ENCODE data around the gene MTR. TPM values are rescaled to one million over a fixed set of nuclear protein-coding genes. Genes with fewer than 3 reads are reported as not detected.

Gene MTR
- total RNA-seq, 1 experiment from 2014 or later = 26.3 TPM

- POLR2A ChIA-PET = interaction anchor here (1.3 kb wide), 1 partner anchor 15 kb away, joined by 3 read pairs; the partner anchor contains the start of gene MTR
Measured at GRCh38 chr1:236810018-236810417, 14.9 kb downstream of the MTR start.

GRCh38 chr1:236812334-236813030 is 17.4 kb downstream of the MTR start:
- intact Hi-C loops (cut with micrococcal nuclease; ENCODE audit: unreplicated experiment) = no loop called here
- no peak overlapping the region for H3K27ac Mint-ChIP-seq (ENCODE audit: unreplicated experiment)
- no peaks in the 10 kb centered on the region for H3K27me3 Mint-ChIP-seq (ENCODE audit: insufficient read depth, unreplicated experiment)
- DNase-seq = no peak
- Histone ChIP-seq H3K4me1 (no peaks in the 10 kb centered on the region), H3K36me3 (ENCODE audit: control insufficient read depth, insufficient read depth, low read length) (no peaks in the 10 kb centered on the region; the same call in 1 of the 2 replicates), H3K27me3 (replicated peaks; ENCODE audit: control insufficient read depth, insufficient read depth, low read length) (no peaks in the 10 kb centered on the region), H3K9me3 (no peaks in the 10 kb centered on the region), H3K4me3 (ENCODE audit: low read depth, low read length) (no peak overlapping the region)
- no peaks in the 10 kb centered on the region for H3K9me3 Mint-ChIP-seq (ENCODE audit: unreplicated experiment)
- no peak overlapping the region for H3K4me3 Mint-ChIP-seq (ENCODE audit: unreplicated experiment)
- peaks cover 10% of the 10 kb centered on the region for H3K36me3 Mint-ChIP-seq (ENCODE audit: insufficient read depth, unreplicated experiment)
- H3K4me1 Mint-ChIP-seq (ENCODE audit: low read depth, unreplicated experiment) = no peaks in the 10 kb centered on the region
- ChIA-PET CTCF (no interaction called here), POLR2A (no interaction called here)
- no TSS peak for BruUV-seq (replicated peaks)
- TF ChIP-seq, protein P1, sequence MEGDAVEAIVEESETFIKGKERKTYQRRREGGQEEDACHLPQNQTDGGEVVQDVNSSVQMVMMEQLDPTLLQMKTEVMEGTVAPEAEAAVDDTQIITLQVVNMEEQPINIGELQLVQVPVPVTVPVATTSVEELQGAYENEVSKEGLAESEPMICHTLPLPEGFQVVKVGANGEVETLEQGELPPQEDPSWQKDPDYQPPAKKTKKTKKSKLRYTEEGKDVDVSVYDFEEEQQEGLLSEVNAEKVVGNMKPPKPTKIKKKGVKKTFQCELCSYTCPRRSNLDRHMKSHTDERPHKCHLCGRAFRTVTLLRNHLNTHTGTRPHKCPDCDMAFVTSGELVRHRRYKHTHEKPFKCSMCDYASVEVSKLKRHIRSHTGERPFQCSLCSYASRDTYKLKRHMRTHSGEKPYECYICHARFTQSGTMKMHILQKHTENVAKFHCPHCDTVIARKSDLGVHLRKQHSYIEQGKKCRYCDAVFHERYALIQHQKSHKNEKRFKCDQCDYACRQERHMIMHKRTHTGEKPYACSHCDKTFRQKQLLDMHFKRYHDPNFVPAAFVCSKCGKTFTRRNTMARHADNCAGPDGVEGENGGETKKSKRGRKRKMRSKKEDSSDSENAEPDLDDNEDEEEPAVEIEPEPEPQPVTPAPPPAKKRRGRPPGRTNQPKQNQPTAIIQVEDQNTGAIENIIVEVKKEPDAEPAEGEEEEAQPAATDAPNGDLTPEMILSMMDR (IDR thresholded peaks at IDR 0.05; ENCODE audit: insufficient read depth in 1 of 2, low read depth in 1 of 2, low read length in 1 of 2, severe bottlenecking in 1 of 2, unreplicated experiment in 1 of 2) = no peak

More at GRCh38 chr1:236810018-236810417, 14.9 kb downstream of the MTR start:
- Mint-ChIP-seq H3K27ac (ENCODE audit: unreplicated experiment) (no peak overlapping the region), H3K36me3 (ENCODE audit: insufficient read depth, unreplicated experiment) (peaks cover 10% of the 10 kb centered on the region), H3K4me1 (ENCODE audit: low read depth, unreplicated experiment) (no peaks in the 10 kb centered on the region), H3K27me3 (ENCODE audit: insufficient read depth, unreplicated experiment) (no peaks in the 10 kb centered on the region), H3K9me3 (ENCODE audit: unreplicated experiment) (no peaks in the 10 kb centered on the region), H3K4me3 (ENCODE audit: unreplicated experiment) (no peak overlapping the region)
- BruUV-seq (replicated peaks) = no TSS peak
- Histone ChIP-seq H3K9me3 (no peaks in the 10 kb centered on the region), H3K27me3 (replicated peaks; ENCODE audit: control insufficient read depth, insufficient read depth, low read length) (no peaks in the 10 kb centered on the region), H3K4me1 (no peaks in the 10 kb centered on the region), H3K4me3 (ENCODE audit: low read depth, low read length) (no peak overlapping the region), H3K36me3 (ENCODE audit: control insufficient read depth, insufficient read depth, low read length) (no peaks in the 10 kb centered on the region; the same call in 1 of the 2 replicates)
- intact Hi-C loops (cut with micrococcal nuclease; ENCODE audit: unreplicated experiment) = no loop called here
- TF ChIP-seq, protein P1 (IDR thresholded peaks at IDR 0.05; ENCODE audit: insufficient read depth in 1 of 2, low read depth in 1 of 2, low read length in 1 of 2, severe bottlenecking in 1 of 2, unreplicated experiment in 1 of 2) = no peak
- DNase-seq = no peak
- CTCF ChIA-PET = no interaction called here

- Mint-ChIP-seq H3K4me3 (ENCODE audit: unreplicated experiment) (no peak overlapping the region), H3K27me3 (ENCODE audit: insufficient read depth, unreplicated experiment) (no peaks in the 10 kb centered on the region), H3K4me1 (ENCODE audit: low read depth, unreplicated experiment) (no peaks in the 10 kb centered on the region), H3K36me3 (ENCODE audit: insufficient read depth, unreplicated experiment) (no peaks in the 10 kb centered on the region), H3K9me3 (ENCODE audit: unreplicated experiment) (no peaks in the 10 kb centered on the region), H3K27ac (ENCODE audit: unreplicated experiment) (no peak overlapping the region)
- intact Hi-C loops (cut with micrococcal nuclease; ENCODE audit: unreplicated experiment) = no loop called here
- BruUV-seq (replicated peaks) = no TSS peak
- Histone ChIP-seq H3K4me3 (ENCODE audit: low read depth, low read length) (no peak overlapping the region), H3K36me3 (ENCODE audit: control insufficient read depth, insufficient read depth, low read length) (no peaks in the 10 kb centered on the region; the same call in 1 of the 2 replicates), H3K9me3 (no peaks in the 10 kb centered on the region), H3K27me3 (replicated peaks; ENCODE audit: control insufficient read depth, insufficient read depth, low read length) (no peaks in the 10 kb centered on the region), H3K4me1 (no peaks in the 10 kb centered on the region)
- POLR2A ChIA-PET = no interaction called here
- TF ChIP-seq, protein P1 (IDR thresholded peaks at IDR 0.05; ENCODE audit: insufficient read depth in 1 of 2, low read depth in 1 of 2, low read length in 1 of 2, severe bottlenecking in 1 of 2, unreplicated experiment in 1 of 2) = no peak
- CTCF ChIA-PET = no interaction called here
- no peak for DNase-seq
Measured at GRCh38 chr1:236815941-236816340, 20.8 kb downstream of the MTR start.

Measured in Caco-2 (cell line).